Neural progenitor cell (in vitro differentiated cells): Measurements from ENCODE around the gene AANAT.

ENCODE experiments used
- CTCF ChIP-seq: fragments of 200-600 bp; sonication (generic); IDR thresholded peaks from 2 replicates; pipeline ENCODE4 v1.5.1; 2017; ENCODE audit warnings: antibody characterized with exemption, mild to moderate bottlenecking
- EZH2 ChIP-seq: fragments of 200-600 bp; sonication (generic); IDR thresholded peaks from 2 replicates; pipeline ENCODE4 v1.6.1; 2017; ENCODE audit warnings: antibody characterized with exemption, mild to moderate bottlenecking, moderate library complexity
- EZH2phosphoT487 ChIP-seq: fragments of 200-600 bp; sonication (generic); IDR thresholded peaks from 2 replicates; pipeline ENCODE4 v1.6.1; 2017; ENCODE audit warnings: antibody characterized with exemption

- TF ChIP-seq CTCF (no peak), EZH2 (no peak), EZH2phosphoT487 (no peak)
Measured at GRCh38 chr17:76492123-76492988, 25.0 kb downstream of the AANAT start.
